ENCODE data around the gene CTAG1B.
"Not testable (repeated sequence)": the region's sequence is repeated elsewhere in the genome, so short reads cannot be mapped to it uniquely, and the experiment has no call there.

The CTAG1B gene

GRCh38 chrX:154620767-154621414, 1.8 kb upstream of the CTAG1B start:
- not testable (repeated sequence) for DNase-seq

GRCh38 chrX:154613586-154613985, 5.5 kb downstream of the CTAG1B start:
- DNase-seq: not testable (repeated sequence)

- DNase-seq: not testable (repeated sequence)
Observed at GRCh38 chrX:154611146-154611545, 7.9 kb downstream of the CTAG1B start.

GRCh38 chrX:154608823-154609222, 10.3 kb downstream of the CTAG1B start:
- DNase-seq: not testable (repeated sequence)

GRCh38 chrX:154607976-154608375, 11.1 kb downstream of the CTAG1B start:
- not testable (repeated sequence) for DNase-seq

- DNase-seq: peak; percentile 2
Observed at GRCh38 chrX:154607370-154607769, 11.7 kb downstream of the CTAG1B start.

- DNase-seq: no peak
Observed at GRCh38 chrX:154605566-154605965, 13.5 kb downstream of the CTAG1B start.

GRCh38 chrX:154603438-154604430, 15.3 kb downstream of the CTAG1B start:
- no peak for DNase-seq

GRCh38 chrX:154602766-154603437, 16.2 kb downstream of the CTAG1B start:
- DNase-seq: no peak

- DNase-seq: no peak
Observed at GRCh38 chrX:154602226-154602625, 16.9 kb downstream of the CTAG1B start.

- no peak for DNase-seq
Observed at GRCh38 chrX:154600759-154601374, 18.2 kb downstream of the CTAG1B start.

GRCh38 chrX:154599531-154599930, 19.6 kb downstream of the CTAG1B start:
- no peak for DNase-seq

GRCh38 chrX:154598656-154599055, 20.4 kb downstream of the CTAG1B start:
- DNase-seq: no peak

GRCh38 chrX:154597221-154597620, 21.9 kb downstream of the CTAG1B start:
- DNase-seq: no peak

GRCh38 chrX:154596290-154596929, 22.7 kb downstream of the CTAG1B start:
- no peak for DNase-seq

- DNase-seq: no peak
Observed at GRCh38 chrX:154595559-154596249, 23.4 kb downstream of the CTAG1B start.

- DNase-seq: no peak
Observed at GRCh38 chrX:154594491-154594890, 24.6 kb downstream of the CTAG1B start.

GRCh38 chrX:154593201-154593600, 25.9 kb downstream of the CTAG1B start:
- no peak for DNase-seq

- DNase-seq: no peak
Observed at GRCh38 chrX:154592505-154592904, 26.6 kb downstream of the CTAG1B start.

- DNase-seq: not testable (repeated sequence)
Observed at GRCh38 chrX:154590415-154590814, 28.7 kb downstream of the CTAG1B start.

- DNase-seq: not testable (repeated sequence)
Observed at GRCh38 chrX:154584585-154585183, 34.4 kb downstream of the CTAG1B start, which contains the start of gene CTAG1A. TSS of gene CTAG1A (plus strand) at chrX:154585133. CDS start at chrX:154585207, 74 bp downstream.
